SK-N-DZ (cell line): ENCODE results near the gene LMBR1.
"Not testable (repeated sequence)": the region's sequence is repeated elsewhere in the genome, so short reads cannot be mapped to it uniquely, and the experiment has no call there.

Source experiments
- DNase-seq: peaks from one replicate; pipeline ENCODE4 v3.0.0-alpha.2; 2015; ENCODE audit warnings: low spot score

Gene LMBR1

DNA sequence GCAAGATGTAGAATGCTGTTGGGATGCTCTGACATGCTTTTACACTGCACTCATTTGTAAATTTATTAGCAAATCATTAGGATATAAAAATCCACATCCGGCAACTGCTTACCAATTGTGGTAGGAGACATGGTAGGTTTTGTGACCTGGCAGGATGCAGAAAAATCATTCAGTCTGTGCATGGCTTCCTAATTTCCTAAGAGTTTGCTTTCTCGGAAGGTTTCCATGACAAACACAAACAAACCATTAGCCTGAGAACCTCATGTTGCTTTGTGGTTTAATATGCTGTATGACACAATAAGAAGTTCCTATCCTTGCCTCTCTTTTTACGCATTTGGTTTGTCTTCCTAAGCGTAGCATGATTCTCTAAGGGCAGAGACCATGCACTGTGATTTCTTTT is 14.7 kb upstream of the LMBR1 start:
- no peak for DNase-seq

DNA sequence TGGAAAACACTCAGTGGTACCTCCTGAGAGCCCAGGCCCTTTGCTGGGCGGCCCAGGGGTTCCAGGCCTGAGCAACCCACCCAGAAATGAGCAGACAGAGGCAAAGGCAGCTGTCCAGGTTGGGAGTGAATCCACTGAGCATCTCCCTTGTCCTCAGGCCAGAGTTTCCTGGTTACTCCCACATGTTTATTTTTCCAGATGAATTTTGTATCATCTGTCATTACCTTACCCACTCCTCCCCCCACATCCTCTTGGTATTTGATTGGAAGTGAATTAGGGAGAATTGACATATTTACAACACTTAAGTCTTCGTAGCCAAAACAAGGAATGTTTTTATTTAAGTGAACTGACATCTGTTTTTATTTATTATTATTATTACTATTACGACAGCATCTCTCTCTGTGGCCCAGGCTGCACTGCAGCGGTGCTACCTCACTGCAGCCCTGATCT is 13.2 kb upstream of the LMBR1 start:
- DNase-seq = no peak

GRCh38 chr7:156903232-156903909 is 10.4 kb upstream of the LMBR1 start:
- no peak for DNase-seq

DNA sequence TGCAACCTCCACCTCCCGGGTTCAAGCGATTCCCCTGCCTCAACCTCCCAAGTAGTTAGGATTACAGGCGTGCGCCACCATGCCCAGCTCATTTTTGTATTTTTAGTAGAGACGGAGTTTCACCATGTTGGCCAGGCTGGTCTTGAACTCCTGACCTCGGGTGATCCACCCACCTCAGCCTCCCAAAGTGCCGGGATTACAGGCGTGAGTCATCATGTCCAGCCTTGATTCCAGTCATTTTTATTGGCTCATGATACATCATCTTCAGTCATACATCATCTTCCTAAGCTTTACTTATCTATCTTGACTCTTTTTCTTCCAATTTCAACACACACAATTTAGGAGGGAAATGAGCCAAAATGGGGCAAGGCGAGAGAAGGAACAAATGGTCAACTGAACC is 7.1 kb upstream of the LMBR1 start:
- DNase-seq = not testable (repeated sequence)

DNA sequence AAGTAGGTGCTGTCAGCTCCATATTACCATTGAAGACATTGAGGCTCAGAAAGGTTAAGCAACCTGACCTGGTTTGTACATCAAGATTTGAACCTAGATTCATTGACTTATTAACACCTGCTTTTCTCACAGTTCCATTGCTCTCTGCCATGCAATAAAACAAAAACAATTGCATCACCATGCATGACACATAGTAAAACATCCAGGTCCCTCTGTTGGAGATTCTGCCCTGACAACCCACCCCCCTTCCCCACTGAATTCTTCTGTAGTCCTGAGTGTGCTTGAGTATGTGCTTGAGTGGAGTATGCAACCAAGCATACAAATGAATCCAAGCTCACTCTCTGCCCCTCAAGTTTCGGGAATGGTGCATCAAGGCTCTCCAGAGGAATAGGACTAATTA is 6.0 kb upstream of the LMBR1 start:
- DNase-seq = no peak

DNA sequence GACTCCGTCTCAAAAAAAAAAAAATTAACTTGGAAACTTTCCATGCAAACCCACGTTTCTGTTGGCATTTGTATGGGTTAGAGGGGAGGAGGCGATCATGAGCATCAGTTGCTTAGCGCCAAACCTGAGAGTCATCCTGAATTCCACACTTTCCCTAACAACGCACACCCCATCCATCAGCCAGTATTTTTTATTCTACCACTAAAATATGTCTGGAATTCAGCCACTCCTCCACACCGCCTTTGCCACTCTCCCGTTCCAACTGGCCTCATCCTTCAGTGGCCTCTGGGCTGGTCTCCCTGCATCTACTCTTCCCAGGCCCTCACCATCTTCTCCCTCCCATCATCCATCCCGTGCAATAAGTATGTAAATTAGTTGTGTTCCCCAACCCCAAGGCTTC is 4.7 kb upstream of the LMBR1 start:
- DNase-seq = no peak

- no peak for DNase-seq
Observed at GRCh38 chr7:156896388-156897022, 3.5 kb upstream of the LMBR1 start.

DNA sequence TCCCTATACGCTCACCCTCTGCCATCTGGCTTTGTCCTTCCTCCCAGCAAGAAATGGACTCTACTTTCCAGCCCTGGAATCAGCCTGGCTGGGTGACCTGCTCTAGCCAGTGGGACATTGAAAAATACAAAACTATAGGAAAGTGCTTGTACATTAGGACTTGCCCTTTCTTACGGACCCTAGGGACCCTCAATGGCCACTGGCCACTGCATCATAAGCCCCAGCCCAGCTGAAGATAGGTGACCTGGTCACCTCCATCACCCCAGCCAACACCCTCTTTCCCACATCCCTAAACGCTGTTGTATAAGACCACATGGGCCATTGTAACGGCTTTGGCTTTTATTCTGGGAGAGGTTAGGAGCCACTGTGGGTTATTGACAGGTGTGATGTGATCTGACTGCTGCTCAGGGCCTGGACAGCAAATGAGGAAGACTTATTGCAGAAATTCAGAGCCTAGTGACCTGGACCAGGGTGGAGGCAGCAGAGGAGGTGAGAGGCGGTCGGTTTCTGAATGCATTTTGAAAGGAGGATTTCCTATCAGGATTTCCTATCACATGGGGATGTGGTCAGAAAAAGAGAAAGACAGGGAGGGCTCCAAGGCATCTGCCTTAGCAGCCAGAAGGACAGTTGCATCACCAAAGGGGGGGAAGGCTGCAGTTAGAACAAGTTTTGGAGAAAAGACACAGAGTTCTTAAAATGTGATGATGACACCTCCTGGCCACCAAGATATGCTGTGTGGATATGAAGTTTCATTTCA is 2.2 kb upstream of the LMBR1 start:
- no peak for DNase-seq

DNA sequence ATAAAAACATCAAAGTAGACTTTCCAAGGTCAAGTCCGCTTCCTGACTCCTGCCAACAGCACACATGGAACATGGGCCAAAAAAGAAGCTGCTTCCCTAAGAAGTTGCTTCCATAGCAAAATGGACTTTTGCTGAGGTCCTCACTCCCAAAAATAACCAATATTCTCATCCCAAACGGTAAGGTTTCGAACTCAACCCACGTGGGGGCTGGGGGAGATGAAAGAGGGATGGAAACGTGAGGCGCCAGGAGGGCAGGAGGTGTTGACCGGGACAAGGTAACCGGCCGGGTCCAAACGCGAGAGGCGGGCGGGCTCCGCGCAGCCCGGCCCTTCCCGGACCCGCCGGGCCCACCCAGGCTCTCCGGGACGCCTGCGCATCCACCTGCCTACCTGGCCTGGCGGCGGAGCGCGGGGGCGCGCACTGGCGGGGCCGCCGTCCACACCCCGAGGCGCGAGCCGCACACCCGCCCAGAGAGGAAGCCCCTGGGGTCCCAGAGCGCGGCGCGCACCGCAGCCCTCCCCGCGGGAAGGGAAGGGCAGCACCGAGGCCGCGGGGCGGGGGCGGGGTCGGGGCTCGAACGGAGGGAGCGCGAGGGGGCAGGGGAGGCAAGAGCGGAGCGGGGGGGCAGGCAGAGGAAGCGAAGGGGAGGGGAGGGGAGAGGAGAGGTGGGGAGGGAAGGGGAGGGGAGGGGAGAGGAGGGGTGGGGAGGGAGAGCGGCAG is 742 bp downstream of the LMBR1 start:
- peak; percentile 40 for DNase-seq

GRCh38 chr7:156889746-156890145 is 3.2 kb downstream of the LMBR1 start:
- no peak for DNase-seq

GRCh38 chr7:156889089-156889488 is 3.9 kb downstream of the LMBR1 start:
- peak; percentile 26 for DNase-seq

DNA sequence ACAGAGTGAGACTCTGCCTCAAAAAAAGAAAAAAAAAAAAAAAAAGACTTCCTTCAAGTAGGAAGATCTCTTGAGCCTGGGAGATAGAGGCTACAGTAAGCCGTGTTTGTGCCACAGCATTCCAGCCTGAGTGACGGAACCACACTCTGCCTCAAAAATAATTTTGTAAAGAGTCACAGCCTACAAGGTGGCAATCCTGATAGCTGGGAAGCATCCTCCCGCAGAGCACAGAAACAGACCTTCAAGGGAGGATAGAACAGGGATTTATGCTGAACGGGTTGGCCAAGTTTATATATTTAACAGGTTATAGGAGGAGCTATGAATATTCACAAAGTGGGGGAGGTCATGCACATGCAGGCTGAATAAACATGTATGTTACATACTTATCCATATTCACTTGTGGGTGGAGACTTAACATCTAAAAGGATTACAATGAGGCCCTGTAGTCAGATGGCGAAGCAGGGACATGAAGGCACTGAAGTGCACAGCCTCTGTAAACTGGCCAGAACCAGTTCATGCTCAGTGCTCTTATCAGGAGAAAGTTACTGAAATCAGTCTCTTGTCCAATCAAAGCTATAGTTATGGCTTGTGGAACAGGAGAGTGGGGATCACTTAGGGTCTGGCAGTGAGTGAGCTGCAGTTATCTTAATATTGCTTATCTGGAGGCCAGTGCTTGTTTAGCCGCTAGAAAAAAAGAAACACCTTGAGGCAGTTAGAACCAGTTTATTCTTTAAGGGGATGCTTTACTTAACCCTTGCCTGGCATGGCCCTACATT is 6.8 kb downstream of the LMBR1 start:
- DNase-seq = no peak

DNA sequence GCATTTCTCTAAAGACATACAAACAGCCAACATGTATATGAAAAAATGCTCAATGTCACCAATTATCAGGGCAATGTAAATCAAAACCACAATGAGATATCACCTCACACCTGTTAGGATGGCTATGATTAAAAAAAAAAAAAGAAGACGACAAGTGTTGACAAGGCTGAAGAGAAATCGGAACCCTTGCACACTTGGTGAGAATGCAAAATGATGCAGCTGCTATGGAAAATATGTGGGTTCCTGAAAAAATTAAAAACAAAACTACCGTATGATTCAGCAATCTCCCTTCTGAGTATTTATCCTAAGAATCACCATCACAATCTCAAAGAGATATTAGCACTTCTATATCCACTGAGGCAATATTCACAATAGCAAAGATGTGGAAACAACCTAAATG is 11.3 kb downstream of the LMBR1 start:
- no peak for DNase-seq

GRCh38 chr7:156875766-156876165 is 17.2 kb downstream of the LMBR1 start:
- DNase-seq = no peak

GRCh38 chr7:156868363-156868762 is 24.6 kb downstream of the LMBR1 start:
- DNase-seq = not testable (repeated sequence)

- DNase-seq = no peak
Observed at GRCh38 chr7:156865493-156865892, 27.5 kb downstream of the LMBR1 start.

DNA sequence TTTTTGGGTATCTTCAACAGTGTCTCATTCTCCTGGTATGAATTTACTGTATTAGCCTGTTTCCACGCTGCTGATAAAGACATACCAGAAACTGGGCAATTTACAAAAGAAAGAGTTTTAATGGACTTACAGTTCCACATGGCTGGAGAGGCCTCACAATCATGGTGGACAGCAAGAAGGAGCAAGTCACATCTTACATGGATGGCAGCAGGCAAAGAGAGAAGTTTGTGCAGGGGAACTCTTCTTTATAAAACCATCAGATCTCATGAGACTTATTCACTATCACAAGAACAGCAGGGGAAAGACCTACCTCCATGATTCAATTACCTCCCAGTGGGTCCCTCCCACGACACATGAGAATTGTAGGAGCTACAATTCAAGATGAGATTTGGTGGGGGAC is 31.0 kb downstream of the LMBR1 start:
- not testable (repeated sequence) for DNase-seq

GRCh38 chr7:156861212-156861611 is 31.8 kb downstream of the LMBR1 start:
- no peak for DNase-seq

DNA sequence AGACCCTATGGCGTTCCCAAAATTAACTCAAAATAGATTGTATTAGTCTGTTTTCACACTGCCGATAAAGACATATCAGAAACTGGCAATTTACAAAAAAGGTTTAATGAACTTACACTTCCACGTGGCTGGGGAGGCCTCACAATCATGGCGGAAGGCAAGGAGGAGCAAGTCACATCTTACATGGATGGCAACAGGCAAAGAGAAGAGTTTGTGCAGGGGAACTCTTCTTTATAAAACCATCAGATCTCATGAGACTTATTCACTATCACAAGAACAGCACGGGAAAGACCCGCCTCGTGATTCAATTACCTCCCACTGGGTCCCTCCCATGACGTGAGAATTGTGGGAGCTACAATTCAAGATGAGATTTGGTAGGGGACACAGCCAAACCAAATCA is 32.9 kb downstream of the LMBR1 start:
- DNase-seq = not testable (repeated sequence)

GRCh38 chr7:156858523-156858922 is 34.5 kb downstream of the LMBR1 start:
- no peak for DNase-seq

DNA sequence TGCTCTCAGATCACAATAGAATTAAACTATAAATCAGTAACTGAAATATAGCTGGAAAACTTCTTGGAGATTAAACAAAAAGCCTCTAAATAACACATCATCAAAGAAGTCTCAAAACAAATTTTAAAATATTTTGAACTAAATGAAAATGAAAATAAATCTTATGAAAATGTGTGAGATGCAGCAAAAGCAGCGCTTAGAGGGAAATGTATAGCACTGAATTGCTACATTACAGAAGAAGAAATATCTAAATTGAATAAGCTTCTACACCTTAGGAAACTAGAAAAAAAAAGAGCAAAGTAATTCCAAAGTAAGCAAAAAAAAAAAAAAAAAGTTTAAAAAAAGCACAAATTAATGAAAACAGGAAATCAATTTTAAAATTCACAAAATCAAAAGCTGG is 35.2 kb downstream of the LMBR1 start:
- DNase-seq = no peak
